ENCODE results near the gene RASGRF1.

The RASGRF1 gene

DNA sequence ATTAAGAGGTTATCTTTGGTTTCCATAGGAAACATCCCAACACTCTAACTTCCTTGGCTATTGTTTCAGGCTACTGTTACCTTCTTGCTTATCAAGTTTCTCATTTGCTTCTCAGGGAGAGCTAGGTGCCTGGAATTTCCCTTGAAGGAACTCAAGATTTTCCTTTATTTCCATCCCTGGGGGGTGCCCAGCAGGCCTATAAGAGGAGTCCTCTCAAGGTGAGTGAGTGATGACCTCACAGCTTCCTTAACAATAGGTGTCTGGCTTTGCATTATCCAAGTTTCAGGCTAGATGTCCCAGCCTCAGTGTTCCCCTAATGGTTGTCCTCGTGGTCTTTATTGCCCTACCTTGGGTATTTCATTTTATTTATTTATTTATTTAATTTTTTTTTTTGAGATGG is 133.6 kb downstream of the RASGRF1 start:
- H3K4me3 ChIP-seq (ENCODE audit: low read depth, low read length), result no peak overlapping the region
- no peak for TF ChIP-seq POLR2A (IDR thresholded peaks at IDR 0.05; ENCODE audit: extremely low read depth, insufficient read length)
- TF ChIP-seq, protein P1, sequence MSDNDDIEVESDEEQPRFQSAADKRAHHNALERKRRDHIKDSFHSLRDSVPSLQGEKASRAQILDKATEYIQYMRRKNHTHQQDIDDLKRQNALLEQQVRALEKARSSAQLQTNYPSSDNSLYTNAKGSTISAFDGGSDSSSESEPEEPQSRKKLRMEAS (IDR thresholded peaks at IDR 0.05; ENCODE audit: low read depth, low read length), result no peak
- TF ChIP-seq MYC (IDR thresholded peaks at IDR 0.05; ENCODE audit: low read depth, low read length), result no peak
- TF ChIP-seq, protein P2, sequence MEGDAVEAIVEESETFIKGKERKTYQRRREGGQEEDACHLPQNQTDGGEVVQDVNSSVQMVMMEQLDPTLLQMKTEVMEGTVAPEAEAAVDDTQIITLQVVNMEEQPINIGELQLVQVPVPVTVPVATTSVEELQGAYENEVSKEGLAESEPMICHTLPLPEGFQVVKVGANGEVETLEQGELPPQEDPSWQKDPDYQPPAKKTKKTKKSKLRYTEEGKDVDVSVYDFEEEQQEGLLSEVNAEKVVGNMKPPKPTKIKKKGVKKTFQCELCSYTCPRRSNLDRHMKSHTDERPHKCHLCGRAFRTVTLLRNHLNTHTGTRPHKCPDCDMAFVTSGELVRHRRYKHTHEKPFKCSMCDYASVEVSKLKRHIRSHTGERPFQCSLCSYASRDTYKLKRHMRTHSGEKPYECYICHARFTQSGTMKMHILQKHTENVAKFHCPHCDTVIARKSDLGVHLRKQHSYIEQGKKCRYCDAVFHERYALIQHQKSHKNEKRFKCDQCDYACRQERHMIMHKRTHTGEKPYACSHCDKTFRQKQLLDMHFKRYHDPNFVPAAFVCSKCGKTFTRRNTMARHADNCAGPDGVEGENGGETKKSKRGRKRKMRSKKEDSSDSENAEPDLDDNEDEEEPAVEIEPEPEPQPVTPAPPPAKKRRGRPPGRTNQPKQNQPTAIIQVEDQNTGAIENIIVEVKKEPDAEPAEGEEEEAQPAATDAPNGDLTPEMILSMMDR (IDR thresholded peaks at IDR 0.05; ENCODE audit: low read depth, low read length), result no peak
- no peak for DNase-seq (ENCODE audit: low read depth)

DNA sequence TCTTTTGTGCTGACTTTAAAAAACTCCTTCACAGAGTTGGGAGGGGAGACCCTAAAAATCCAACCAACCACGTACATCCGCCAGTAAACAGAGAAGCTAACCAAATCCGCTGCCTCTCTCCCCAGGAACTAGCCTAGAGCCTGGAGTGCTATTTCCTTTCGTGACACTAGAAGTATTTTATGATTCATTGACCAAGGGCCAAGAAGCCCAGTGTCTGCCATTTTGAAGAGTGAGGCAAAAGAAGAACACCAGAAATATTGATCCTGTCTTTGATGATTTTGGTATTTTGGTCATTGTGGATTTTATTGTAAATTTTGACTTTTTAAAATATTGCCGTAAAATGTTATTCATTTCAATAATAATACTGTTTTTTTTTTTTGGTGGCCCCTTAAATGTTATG is 135.2 kb downstream of the RASGRF1 start:
- DNase-seq (ENCODE audit: low read depth), result no peak
- TF ChIP-seq, protein P1 (IDR thresholded peaks at IDR 0.05; ENCODE audit: low read depth, low read length), result no peak
- TF ChIP-seq MYC (IDR thresholded peaks at IDR 0.05; ENCODE audit: low read depth, low read length) (no peak), POLR2A (IDR thresholded peaks at IDR 0.05; ENCODE audit: extremely low read depth, insufficient read length) (no peak)
- TF ChIP-seq, protein P2 (IDR thresholded peaks at IDR 0.05; ENCODE audit: low read depth, low read length), result no peak
- H3K4me3 ChIP-seq (ENCODE audit: low read depth, low read length), result no peak overlapping the region

DNA sequence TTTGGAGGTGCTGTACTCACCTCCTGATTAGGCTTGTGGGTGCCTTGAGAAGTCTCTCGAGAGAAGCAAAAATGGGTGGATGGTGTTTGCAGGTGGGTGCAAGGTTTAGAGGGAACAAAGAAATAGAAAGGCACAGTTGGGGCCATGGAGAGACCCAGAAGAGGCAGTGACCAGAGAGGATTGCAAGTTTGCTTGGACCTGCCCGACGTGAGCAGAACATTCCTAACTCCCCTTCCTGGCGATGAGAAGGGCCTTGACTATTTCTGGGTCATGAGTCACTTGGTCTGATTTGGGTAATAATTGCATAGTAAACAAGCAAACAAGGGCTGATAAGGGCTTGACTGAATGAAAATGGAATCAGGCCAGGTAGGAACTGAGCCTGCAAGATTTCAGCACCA is 138.7 kb downstream of the RASGRF1 start:
- H3K4me3 ChIP-seq (ENCODE audit: low read depth, low read length), result no peak overlapping the region
- no peak for TF ChIP-seq POLR2A (IDR thresholded peaks at IDR 0.05; ENCODE audit: extremely low read depth, insufficient read length)
- TF ChIP-seq, protein P1 (IDR thresholded peaks at IDR 0.05; ENCODE audit: low read depth, low read length), result no peak
- TF ChIP-seq, protein P2 (IDR thresholded peaks at IDR 0.05; ENCODE audit: low read depth, low read length), result no peak
- TF ChIP-seq MYC (IDR thresholded peaks at IDR 0.05; ENCODE audit: low read depth, low read length), result no peak
- no peak for DNase-seq (ENCODE audit: low read depth)

DNA sequence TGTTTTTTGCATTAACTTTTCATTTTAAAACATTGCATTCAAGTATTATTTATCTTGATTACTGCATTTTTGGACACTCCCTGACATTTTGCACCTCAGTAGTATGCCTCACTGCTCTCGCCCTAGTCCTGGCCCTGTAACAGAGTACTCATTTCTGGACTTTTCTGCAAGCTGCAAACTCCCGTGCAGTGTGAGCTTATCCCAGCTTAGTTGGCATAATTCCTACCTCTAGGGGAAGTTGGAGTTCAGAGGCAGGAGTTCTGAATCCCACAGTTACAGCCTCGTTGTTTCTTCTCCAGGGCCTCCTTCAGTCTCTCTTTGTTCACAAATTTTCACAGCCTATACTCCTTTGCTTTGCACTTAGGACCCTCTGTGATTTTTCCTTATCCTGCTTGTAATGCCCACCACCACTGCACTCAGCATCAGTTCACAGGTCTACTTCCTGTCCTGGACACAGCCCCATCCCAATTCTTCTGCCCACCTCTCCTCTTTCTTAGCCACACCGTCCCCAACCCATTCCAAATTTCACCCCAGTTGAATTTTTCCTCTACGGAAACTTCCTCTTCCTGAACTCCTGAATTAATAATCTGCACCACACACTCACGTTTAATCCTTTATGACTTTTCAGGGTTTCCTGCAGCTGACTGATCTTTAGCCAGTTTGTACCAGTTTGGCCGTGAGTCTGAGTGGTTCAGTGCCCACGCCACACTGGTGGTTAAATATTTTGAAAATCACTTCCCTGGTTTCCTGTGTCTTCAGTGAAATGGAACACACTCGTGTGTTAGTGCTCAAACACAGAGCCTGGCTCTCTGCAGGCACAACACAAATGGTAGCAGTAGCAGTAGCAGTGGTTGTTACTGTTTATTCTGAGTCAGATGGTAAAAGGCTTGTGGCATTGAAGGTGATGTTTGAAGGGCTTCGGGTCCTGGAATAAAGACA is 139.4 kb downstream of the RASGRF1 start:
- no peak for DNase-seq (ENCODE audit: low read depth)
- no peak overlapping the region for H3K4me3 ChIP-seq (ENCODE audit: low read depth, low read length)
- no peak for TF ChIP-seq POLR2A (IDR thresholded peaks at IDR 0.05; ENCODE audit: extremely low read depth, insufficient read length)
- no peak for TF ChIP-seq MYC (IDR thresholded peaks at IDR 0.05; ENCODE audit: low read depth, low read length)
- TF ChIP-seq, protein P1 (IDR thresholded peaks at IDR 0.05; ENCODE audit: low read depth, low read length), result no peak

DNA sequence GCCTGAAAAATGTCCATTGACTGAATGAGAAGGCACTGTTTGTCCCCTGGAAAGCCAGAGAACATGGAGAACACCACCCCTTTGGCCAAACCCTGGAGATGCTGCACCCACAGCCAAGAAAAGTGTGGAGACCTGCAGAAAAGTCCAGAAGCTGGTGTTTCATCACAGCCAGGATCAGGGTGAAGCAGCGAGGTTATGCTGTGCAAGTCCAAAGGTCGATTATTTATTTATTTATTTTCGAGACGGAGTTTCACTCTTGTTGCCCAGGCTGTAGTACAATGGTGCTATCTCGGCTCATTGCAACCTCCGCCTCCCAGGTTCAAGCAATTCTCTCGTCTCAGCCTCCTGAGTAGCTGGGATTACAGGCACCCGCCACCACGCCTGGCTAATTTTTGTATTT is 140.2 kb downstream of the RASGRF1 start:
- H3K4me3 ChIP-seq (ENCODE audit: low read depth, low read length), result no peak overlapping the region
- TF ChIP-seq MYC (IDR thresholded peaks at IDR 0.05; ENCODE audit: low read depth, low read length) (no peak), POLR2A (IDR thresholded peaks at IDR 0.05; ENCODE audit: extremely low read depth, insufficient read length) (no peak)
- TF ChIP-seq, protein P1 (IDR thresholded peaks at IDR 0.05; ENCODE audit: low read depth, low read length), result no peak
- TF ChIP-seq, protein P2 (IDR thresholded peaks at IDR 0.05; ENCODE audit: low read depth, low read length), result no peak

DNA sequence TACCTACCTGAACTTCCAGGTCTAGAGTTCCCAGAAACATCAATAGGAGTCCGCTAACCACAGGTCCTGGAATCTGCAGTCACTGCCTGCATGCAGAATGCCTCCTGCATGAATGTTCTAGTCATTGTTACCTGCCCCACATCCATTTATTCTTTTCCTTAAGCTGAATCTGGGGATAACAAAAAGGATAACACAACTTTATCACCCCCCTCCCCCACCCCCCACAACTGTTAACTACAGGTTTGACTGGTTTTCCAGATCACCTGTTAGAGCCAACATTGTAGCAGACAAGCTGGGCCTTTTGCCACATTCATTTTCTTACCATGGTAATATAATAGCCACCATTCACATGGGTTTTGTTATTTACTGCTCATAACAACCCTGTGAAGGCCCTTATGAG is 141.1 kb downstream of the RASGRF1 start:
- TF ChIP-seq, protein P2 (IDR thresholded peaks at IDR 0.05; ENCODE audit: low read depth, low read length), result no peak
- TF ChIP-seq MYC (IDR thresholded peaks at IDR 0.05; ENCODE audit: low read depth, low read length), result no peak
- no peak for DNase-seq (ENCODE audit: low read depth)
- H3K4me3 ChIP-seq (ENCODE audit: low read depth, low read length), result no peak overlapping the region

More for the DNA sequence above, 140.2 kb downstream of the RASGRF1 start:
- DNase-seq (ENCODE audit: low read depth), result no peak

Measured in NB4 (cell line).